Loucy (cell line): ENCODE measurements around the gene LRSAM1.

ENCODE experiments used
- H2AFZ ChIP-seq: fragments of 200-600 bp; sonication (generic); 2 replicates; pipeline ENCODE4 v1.6.0; 2016; ENCODE audit warnings: antibody characterized with exemption, mild to moderate bottlenecking, low read length, moderate library complexity
- H3F3A ChIP-seq: fragments of 200-600 bp; 2 replicates; pipeline ENCODE4 v1.6.0; 2016; ENCODE audit warnings: antibody characterized with exemption, low read depth, mild to moderate bottlenecking
- H3K27me3 ChIP-seq: fragments of 200-600 bp; sonication (generic); 2 replicates; pipeline ENCODE4 v1.6.1; 2014; ENCODE audit warnings: low read length, mild to moderate bottlenecking; ENCODE audit not compliant: insufficient read depth, poor library complexity, severe bottlenecking
- H3K36me3 ChIP-seq: fragments of 200-600 bp; sonication (generic); 2 replicates; pipeline ENCODE4 v1.6.1; 2016; ENCODE audit warnings: low read length; ENCODE audit not compliant: insufficient read depth
- H3K4me1 ChIP-seq: fragments of 200-600 bp; sonication (generic); 2 replicates; pipeline ENCODE4 v1.5.1; 2014; ENCODE audit warnings: low read length, mild to moderate bottlenecking; ENCODE audit not compliant: insufficient read depth, poor library complexity, severe bottlenecking
- H3K4me2 ChIP-seq: fragments of 200-600 bp; sonication (generic); 2 replicates; pipeline ENCODE4 v1.6.0; 2014; ENCODE audit warnings: antibody characterized with exemption, low read length, low read depth, mild to moderate bottlenecking; ENCODE audit not compliant: poor library complexity, severe bottlenecking
- H3K4me3 ChIP-seq: fragments of 200-600 bp; sonication (generic); 2 replicates; pipeline ENCODE4 v1.5.1; 2014; ENCODE audit warnings: low read length, mild to moderate bottlenecking, mixed read lengths; ENCODE audit not compliant: poor library complexity, severe bottlenecking
- H3K79me2 ChIP-seq: fragments of 200-600 bp; sonication (generic); 2 replicates; pipeline ENCODE4 v1.6.1; 2014; ENCODE audit warnings: low read length; ENCODE audit not compliant: insufficient read depth
- H3K9ac ChIP-seq: fragments of 200-600 bp; sonication (generic); 2 replicates; pipeline ENCODE4 v1.6.0; 2014; ENCODE audit warnings: mild to moderate bottlenecking, low read depth, low read length, moderate library complexity; ENCODE audit not compliant: poor library complexity, severe bottlenecking
- H3K9me2 ChIP-seq: fragments of 200-600 bp; sonication (generic); replicated peaks from 2 replicates; pipeline ENCODE4 v1.6.1; 2016; ENCODE audit warnings: low read depth, low read length, mixed read lengths
- H3K9me3 ChIP-seq: fragments of 200-600 bp; sonication (generic); 2 replicates; pipeline ENCODE4 v1.6.1; 2014; ENCODE audit warnings: mild to moderate bottlenecking, antibody characterized with exemption, low read length, low read depth; ENCODE audit not compliant: insufficient read depth
- H4K20me1 ChIP-seq: fragments of 200-600 bp; sonication (generic); 2 replicates; pipeline ENCODE4 v1.6.0; 2014; ENCODE audit warnings: antibody characterized with exemption, low read length, mild to moderate bottlenecking; ENCODE audit not compliant: insufficient read depth, poor library complexity, severe bottlenecking
- CTCF ChIP-seq: fragments of 200-600 bp; sonication (generic); conservative IDR thresholded peaks from 2 replicates; pipeline ENCODE4 v1.5.1; 2014; ENCODE audit warnings: mild to moderate bottlenecking, antibody characterized with exemption, low read length
- EZH2phosphoT487 ChIP-seq: fragments of 200-600 bp; IDR thresholded peaks from 2 replicates; pipeline ENCODE4 v1.6.1; 2018; ENCODE audit warnings: antibody characterized with exemption, mild to moderate bottlenecking, moderate library complexity, borderline replicate concordance

Gene LRSAM1

DNA sequence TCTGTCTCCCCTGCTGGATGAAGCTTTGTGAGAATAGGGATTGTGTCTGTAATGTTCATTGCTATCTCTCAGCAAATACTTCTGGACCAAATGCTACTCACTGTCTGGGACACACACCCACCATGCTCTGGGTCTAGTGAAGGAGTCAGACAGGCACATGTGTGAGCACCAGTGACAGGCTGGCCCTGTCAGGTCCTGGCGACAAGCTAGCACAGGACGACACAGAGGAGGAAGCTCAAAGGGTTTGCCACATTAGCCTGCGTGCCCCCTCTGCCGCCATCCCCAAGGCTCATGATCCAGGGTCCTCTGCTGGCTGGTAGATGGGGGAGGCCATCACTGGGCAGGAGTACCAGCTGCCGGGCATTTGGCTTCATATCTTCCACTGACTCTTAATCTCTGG, 23.3 kb downstream of the LRSAM1 start:
- no peak for TF ChIP-seq CTCF
- TF ChIP-seq EZH2phosphoT487 = no peak
- H3K4me2 ChIP-seq = no peak overlapping the region
- no peak overlapping the region for H3K9ac ChIP-seq
- H4K20me1 ChIP-seq = no peaks in the 10 kb centered on the region
- H3K36me3 ChIP-seq = peaks cover 8% of the 10 kb centered on the region; the same call in 1 of the 2 replicates
- H3K9me3 ChIP-seq = no peaks in the 10 kb centered on the region
- H3K27me3 ChIP-seq = no peaks in the 10 kb centered on the region
- no peak overlapping the region for H3K4me3 ChIP-seq
- H2AFZ ChIP-seq = no peak overlapping the region
- H3K9me2 ChIP-seq = no peaks in the 10 kb centered on the region
- peaks cover 6% of the 10 kb centered on the region for H3K4me1 ChIP-seq
- H3K79me2 ChIP-seq = no peaks in the 10 kb centered on the region
- no peaks in the 10 kb centered on the region for H3F3A ChIP-seq

DNA sequence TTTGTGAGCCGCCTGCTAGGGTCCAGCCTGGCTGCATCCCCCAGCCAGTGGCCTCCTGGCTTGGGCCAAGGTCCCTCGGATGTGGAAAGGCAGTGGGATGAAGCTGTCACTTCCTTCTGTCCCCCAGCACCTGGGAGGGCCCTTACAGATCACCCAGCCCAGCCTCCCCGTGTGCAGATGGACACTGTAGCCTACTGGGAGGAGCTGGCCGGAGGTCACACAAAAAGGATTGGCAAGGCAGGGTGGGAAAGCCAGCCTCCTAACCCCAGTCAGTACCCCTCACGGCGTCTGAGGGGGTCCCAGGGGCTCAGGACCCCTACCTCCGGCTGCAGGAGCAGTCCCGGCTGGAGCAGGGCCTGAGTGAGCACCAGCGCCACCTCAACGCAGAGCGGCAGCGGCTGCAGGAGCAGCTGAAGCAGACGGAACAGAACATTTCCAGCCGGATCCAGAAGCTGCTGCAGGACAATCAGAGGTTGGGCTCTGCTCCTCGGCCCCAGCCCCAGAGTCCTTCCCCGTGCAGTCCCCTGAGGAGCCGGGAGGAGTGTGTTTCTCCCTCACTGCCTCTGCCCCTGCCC, 28.3 kb downstream of the LRSAM1 start:
- no peaks in the 10 kb centered on the region for H3K4me1 ChIP-seq
- TF ChIP-seq EZH2phosphoT487 = no peak
- TF ChIP-seq CTCF = no peak
- no peaks in the 10 kb centered on the region for H3K27me3 ChIP-seq
- H3K4me2 ChIP-seq = no peak overlapping the region
- no peak overlapping the region for H3K9ac ChIP-seq
- no peaks in the 10 kb centered on the region for H3K9me3 ChIP-seq
- no peaks in the 10 kb centered on the region for H3F3A ChIP-seq
- no peaks in the 10 kb centered on the region for H3K79me2 ChIP-seq
- H3K9me2 ChIP-seq = no peaks in the 10 kb centered on the region
- H3K4me3 ChIP-seq = no peak overlapping the region
- H2AFZ ChIP-seq = no peak overlapping the region
- H4K20me1 ChIP-seq = no peaks in the 10 kb centered on the region
- peaks cover 9% of the 10 kb centered on the region; the same call in 1 of the 2 replicates for H3K36me3 ChIP-seq

- Histone ChIP-seq H3K4me2 (no peak overlapping the region), H3K36me3 (peaks cover 9% of the 10 kb centered on the region; the same call in 1 of the 2 replicates), H3K4me3 (no peak overlapping the region), H2AFZ (no peak overlapping the region), H3K9ac (no peak overlapping the region), H3K79me2 (no peaks in the 10 kb centered on the region), H4K20me1 (no peaks in the 10 kb centered on the region), H3K9me3 (no peaks in the 10 kb centered on the region), H3K9me2 (no peaks in the 10 kb centered on the region), H3F3A (no peaks in the 10 kb centered on the region), H3K4me1 (no peaks in the 10 kb centered on the region), H3K27me3 (no peaks in the 10 kb centered on the region)
- TF ChIP-seq CTCF (no peak), EZH2phosphoT487 (no peak)
These were observed 31.4 kb downstream of the LRSAM1 start for GRCh38 chr9:127482662-127483061.
